Measurements from ENCODE around the gene AGAP1. TPM values are rescaled to one million over a fixed set of nuclear protein-coding genes. Genes with fewer than 3 reads are reported as not detected.

Gene AGAP1
- total RNA-seq, 1 donor from 2014 or later = 43.8 TPM

GRCh38 chr2:235582729-235583128, 88.9 kb downstream of the AGAP1 start:
- no peak overlapping the region for H3K27ac Mint-ChIP-seq (ENCODE audit: unreplicated experiment)
- TF ChIP-seq, protein P1, sequence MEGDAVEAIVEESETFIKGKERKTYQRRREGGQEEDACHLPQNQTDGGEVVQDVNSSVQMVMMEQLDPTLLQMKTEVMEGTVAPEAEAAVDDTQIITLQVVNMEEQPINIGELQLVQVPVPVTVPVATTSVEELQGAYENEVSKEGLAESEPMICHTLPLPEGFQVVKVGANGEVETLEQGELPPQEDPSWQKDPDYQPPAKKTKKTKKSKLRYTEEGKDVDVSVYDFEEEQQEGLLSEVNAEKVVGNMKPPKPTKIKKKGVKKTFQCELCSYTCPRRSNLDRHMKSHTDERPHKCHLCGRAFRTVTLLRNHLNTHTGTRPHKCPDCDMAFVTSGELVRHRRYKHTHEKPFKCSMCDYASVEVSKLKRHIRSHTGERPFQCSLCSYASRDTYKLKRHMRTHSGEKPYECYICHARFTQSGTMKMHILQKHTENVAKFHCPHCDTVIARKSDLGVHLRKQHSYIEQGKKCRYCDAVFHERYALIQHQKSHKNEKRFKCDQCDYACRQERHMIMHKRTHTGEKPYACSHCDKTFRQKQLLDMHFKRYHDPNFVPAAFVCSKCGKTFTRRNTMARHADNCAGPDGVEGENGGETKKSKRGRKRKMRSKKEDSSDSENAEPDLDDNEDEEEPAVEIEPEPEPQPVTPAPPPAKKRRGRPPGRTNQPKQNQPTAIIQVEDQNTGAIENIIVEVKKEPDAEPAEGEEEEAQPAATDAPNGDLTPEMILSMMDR (IDR thresholded peaks at IDR 0.05) = no peak
- peaks cover 16% of the 10 kb centered on the region for H3K4me1 Mint-ChIP-seq (ENCODE audit: unreplicated experiment)
- no peaks in the 10 kb centered on the region for H3K36me3 Mint-ChIP-seq (ENCODE audit: unreplicated experiment)
- no peaks in the 10 kb centered on the region for H3K27me3 Mint-ChIP-seq (ENCODE audit: unreplicated experiment)
- H3K9me3 Mint-ChIP-seq (ENCODE audit: unreplicated experiment) = no peaks in the 10 kb centered on the region
- no peak for DNase-seq (ENCODE audit: extremely low spot score, unreplicated experiment)
- no peak overlapping the region for H3K4me3 Mint-ChIP-seq (ENCODE audit: unreplicated experiment)

GRCh38 chr2:235583144-235583543, 89.3 kb downstream of the AGAP1 start:
- no peak overlapping the region for H3K27ac Mint-ChIP-seq (ENCODE audit: unreplicated experiment)
- TF ChIP-seq, protein P1 (IDR thresholded peaks at IDR 0.05) = no peak
- no peak overlapping the region for H3K4me3 Mint-ChIP-seq (ENCODE audit: unreplicated experiment)
- DNase-seq (ENCODE audit: extremely low spot score, unreplicated experiment) = no peak
- H3K4me1 Mint-ChIP-seq (ENCODE audit: unreplicated experiment) = peaks cover 14% of the 10 kb centered on the region
- no peaks in the 10 kb centered on the region for H3K36me3 Mint-ChIP-seq (ENCODE audit: unreplicated experiment)
- no peaks in the 10 kb centered on the region for H3K27me3 Mint-ChIP-seq (ENCODE audit: unreplicated experiment)
- H3K9me3 Mint-ChIP-seq (ENCODE audit: unreplicated experiment) = no peaks in the 10 kb centered on the region

DNA sequence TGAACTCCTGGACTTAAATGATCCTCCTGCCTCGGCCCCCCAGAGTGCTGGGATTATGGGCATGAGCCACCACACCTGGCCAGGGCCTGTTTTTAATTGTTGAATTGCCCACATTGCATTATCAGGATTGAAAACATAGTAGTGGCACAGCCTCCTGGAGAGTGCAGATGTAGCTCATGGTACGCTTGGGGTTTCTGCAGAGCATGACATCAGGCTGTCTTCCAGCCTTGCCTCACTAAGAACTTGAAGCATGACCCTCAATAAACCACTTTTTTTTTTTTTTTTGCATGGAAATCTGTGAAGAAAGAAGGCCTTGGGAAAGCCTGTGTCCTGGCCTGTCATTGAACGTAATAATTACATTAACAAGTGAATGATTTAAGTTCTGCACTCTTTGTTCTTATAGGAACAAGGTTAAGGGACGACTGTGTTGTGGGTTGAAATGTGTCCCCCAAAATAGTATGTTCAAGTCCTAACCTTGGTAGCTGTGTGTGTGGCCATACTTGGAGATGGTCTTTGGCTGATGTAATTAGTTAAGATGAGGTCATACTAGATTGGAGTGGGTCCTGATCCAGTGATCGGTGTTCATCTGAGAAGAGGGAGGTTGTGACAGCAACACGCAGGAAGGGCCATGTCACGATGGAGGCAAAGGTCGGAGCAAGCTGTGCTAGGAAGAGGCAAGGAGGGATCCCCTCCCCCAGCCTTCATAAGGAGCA, 90.2 kb downstream of the AGAP1 start:
- Mint-ChIP-seq H3K27ac (ENCODE audit: unreplicated experiment) (no peak overlapping the region), H3K4me3 (ENCODE audit: unreplicated experiment) (no peak overlapping the region), H3K36me3 (ENCODE audit: unreplicated experiment) (peaks cover 1% of the 10 kb centered on the region), H3K9me3 (ENCODE audit: unreplicated experiment) (no peaks in the 10 kb centered on the region), H3K4me1 (ENCODE audit: unreplicated experiment) (peaks cover 14% of the 10 kb centered on the region), H3K27me3 (ENCODE audit: unreplicated experiment) (no peaks in the 10 kb centered on the region)
- no peak for DNase-seq (ENCODE audit: extremely low spot score, unreplicated experiment)
- TF ChIP-seq, protein P1 (IDR thresholded peaks at IDR 0.05) = no peak

DNA sequence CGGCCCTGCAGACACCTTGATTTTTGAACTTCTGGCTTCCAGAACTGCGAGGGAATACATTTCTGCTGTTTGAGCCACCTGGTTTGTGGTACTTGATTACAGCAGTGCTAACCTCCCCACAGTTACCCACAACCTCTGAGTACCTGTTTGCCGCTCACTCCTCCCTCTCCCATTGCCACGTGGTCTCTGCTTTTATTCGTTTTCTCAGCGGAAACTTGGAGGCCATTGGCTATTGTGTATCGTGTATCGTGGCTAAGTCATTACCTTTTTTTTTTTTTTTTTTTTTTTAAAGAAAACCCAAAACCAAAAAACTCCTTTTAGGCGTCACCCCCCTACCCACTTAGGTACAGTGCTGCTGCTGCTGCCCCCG, 90.8 kb downstream of the AGAP1 start:
- H3K36me3 Mint-ChIP-seq (ENCODE audit: unreplicated experiment) = peaks cover 1% of the 10 kb centered on the region
- H3K9me3 Mint-ChIP-seq (ENCODE audit: unreplicated experiment) = no peaks in the 10 kb centered on the region
- H3K27me3 Mint-ChIP-seq (ENCODE audit: unreplicated experiment) = no peaks in the 10 kb centered on the region
- H3K27ac Mint-ChIP-seq (ENCODE audit: unreplicated experiment) = no peak overlapping the region
- no peak overlapping the region for H3K4me3 Mint-ChIP-seq (ENCODE audit: unreplicated experiment)
- DNase-seq (ENCODE audit: extremely low spot score, unreplicated experiment) = no peak
- H3K4me1 Mint-ChIP-seq (ENCODE audit: unreplicated experiment) = peaks cover 14% of the 10 kb centered on the region
- TF ChIP-seq, protein P1 (IDR thresholded peaks at IDR 0.05) = no peak

DNA sequence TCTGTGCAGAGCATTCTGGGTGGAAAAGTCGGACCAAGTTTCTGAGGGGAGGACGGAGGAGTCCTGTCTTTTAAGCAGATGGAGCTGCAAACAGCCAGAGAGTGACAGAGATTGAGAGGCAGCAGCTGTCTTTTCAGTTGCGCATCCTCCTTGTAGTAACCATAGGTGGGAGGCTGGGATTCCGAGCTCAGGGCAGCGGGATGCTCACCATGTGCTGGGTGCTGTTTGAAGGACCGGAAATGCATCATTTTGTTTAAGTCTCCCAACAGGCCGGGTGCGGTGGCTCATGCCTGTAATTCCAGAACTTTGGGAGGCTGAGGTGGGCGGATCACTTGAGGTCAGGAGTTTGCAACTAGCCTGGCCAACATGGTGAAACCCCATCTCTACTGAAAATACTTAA, 93.4 kb downstream of the AGAP1 start:
- no peak for DNase-seq (ENCODE audit: extremely low spot score, unreplicated experiment)
- peaks cover 1% of the 10 kb centered on the region for H3K36me3 Mint-ChIP-seq (ENCODE audit: unreplicated experiment)
- H3K27me3 Mint-ChIP-seq (ENCODE audit: unreplicated experiment) = no peaks in the 10 kb centered on the region
- no peaks in the 10 kb centered on the region for H3K9me3 Mint-ChIP-seq (ENCODE audit: unreplicated experiment)
- H3K4me1 Mint-ChIP-seq (ENCODE audit: unreplicated experiment) = peaks cover 2% of the 10 kb centered on the region
- H3K27ac Mint-ChIP-seq (ENCODE audit: unreplicated experiment) = no peak overlapping the region
- TF ChIP-seq, protein P1 (IDR thresholded peaks at IDR 0.05) = no peak
- no peak overlapping the region for H3K4me3 Mint-ChIP-seq (ENCODE audit: unreplicated experiment)

Measured in osteocyte (in vitro differentiated cells).